ENCODE measurements around the gene GTPBP3.

DNA sequence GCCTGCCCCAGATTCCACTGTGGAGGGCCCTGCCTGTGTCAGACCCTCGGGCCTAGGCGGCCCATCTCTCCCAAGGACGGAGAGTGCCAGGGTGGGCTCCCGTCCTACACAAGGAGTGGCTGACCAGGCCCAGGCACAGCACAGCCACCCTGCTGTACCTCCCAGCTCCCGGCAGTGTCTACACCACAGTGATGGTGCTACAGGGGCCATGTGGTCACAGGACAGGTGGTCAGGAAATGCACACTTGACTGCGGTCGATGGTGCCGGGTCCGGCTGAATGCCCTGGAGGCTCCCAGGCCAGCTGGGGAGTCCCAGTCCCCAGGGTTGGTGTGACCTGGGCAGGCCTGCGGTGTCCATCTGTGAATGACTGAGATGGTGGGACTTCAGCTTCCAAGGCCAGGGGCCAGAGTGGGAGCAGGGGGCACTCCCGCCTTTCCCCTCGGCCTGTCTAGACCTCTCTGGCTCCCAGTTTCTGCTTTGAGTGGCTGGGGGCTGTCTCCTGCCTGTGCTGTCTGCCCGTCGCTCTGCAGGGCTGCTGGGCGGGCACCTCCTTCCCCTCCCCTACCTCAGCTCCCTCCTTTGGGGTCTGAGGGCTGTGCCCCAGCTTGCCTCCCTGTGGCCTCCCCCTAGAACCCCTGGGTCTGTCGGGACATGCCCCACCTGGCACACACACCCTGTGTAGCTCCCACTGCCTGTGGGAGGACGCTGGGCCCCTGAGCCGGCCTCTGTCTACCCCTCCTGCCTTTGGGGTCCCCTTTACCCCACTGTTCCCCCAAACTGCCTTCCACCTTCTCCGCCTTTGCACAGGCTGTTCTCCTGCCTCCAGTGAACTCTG, 15.5 kb upstream of the GTPBP3 start:
- no peak for TF ChIP-seq EZH2 (IDR thresholded peaks at IDR 0.05; ENCODE audit: insufficient read depth, poor library complexity, severe bottlenecking)
- TF ChIP-seq EZH2phosphoT487 (IDR thresholded peaks at IDR 0.05; ENCODE audit: insufficient read depth, low read depth): no peak

All from GM23248 (cell line).